H1 (cell line): Measurements from ENCODE around the gene ABLIM1. TPM values are rescaled to one million over a fixed set of nuclear protein-coding genes. Genes with fewer than 3 reads are reported as not detected.

Experiments used
- CTCF ChIA-PET: fragments of 300-600 bp; sonication (Branson Sonifier 250); formaldehyde crosslinking; loops from one replicate; lab custom pipeline; 2021; ENCODE audit not compliant: partially characterized antibody; lab: Charles Lee
- POLR2A ChIA-PET: fragments of 300-600 bp; sonication (Branson Sonifier 250); formaldehyde crosslinking; loops from one replicate; lab custom pipeline; 2021; ENCODE audit warnings: inconsistent platforms; ENCODE audit not compliant: partially characterized antibody; lab: Charles Lee
- DNase-seq, 2 experiments: peaks; one replicate each; pipeline versions ENCODE4 v3.0.0 to v3.0.0-alpha.2; 2010 to 2022; ENCODE audit warnings: low spot score in 2 of 2, low read depth in 1 of 2, mixed read lengths in 1 of 2
- FAIRE-seq: peaks from 2 replicates; lab custom pipeline; 2011; peaks lifted over from hg19 to GRCh38; lab: Jason Lieb, UNC
- H2AFZ ChIP-seq: 2 replicates; pipeline ENCODE4 v1.8.1; 2012; ENCODE audit warnings: low read length, inconsistent platforms
- H2AK5ac ChIP-seq: 2 replicates; pipeline ENCODE4 v1.6.1; 2013; ENCODE audit warnings: low read depth, low read length
- H2BK120ac ChIP-seq: replicated peaks from 2 replicates; pipeline ENCODE3; 2013; ENCODE audit warnings: low read depth, low read length, inconsistent platforms
- H2BK12ac ChIP-seq: 2 replicates; pipeline ENCODE4 v1.6.1; 2013; ENCODE audit warnings: low read depth, low read length
- H2BK15ac ChIP-seq: 2 replicates; pipeline ENCODE4 v1.6.1; 2013; ENCODE audit warnings: low read length
- H2BK20ac ChIP-seq: 2 replicates; pipeline ENCODE4 v1.6.1; 2013; ENCODE audit warnings: low read length
- H2BK5ac ChIP-seq: 2 replicates; pipeline ENCODE4 v1.6.1; 2013; ENCODE audit warnings: low read depth, low read length
- H3K14ac ChIP-seq: 2 replicates; pipeline ENCODE4 v1.6.1; 2013; ENCODE audit warnings: inconsistent platforms; ENCODE audit not compliant: insufficient read length
- H3K18ac ChIP-seq: 2 replicates; pipeline ENCODE4 v1.6.1; 2013; ENCODE audit warnings: low read length; ENCODE audit errors: extremely low read depth
- H3K23ac ChIP-seq: 2 replicates; pipeline ENCODE4 v1.6.1; 2013; ENCODE audit warnings: inconsistent platforms; ENCODE audit not compliant: insufficient read length
- H3K23me2 ChIP-seq: 2 replicates; pipeline ENCODE4 v1.6.1; 2013; ENCODE audit warnings: low read depth, low read length
- H3K27ac ChIP-seq: 2 replicates; pipeline ENCODE4 v1.6.1; 2011; ENCODE audit warnings: low read depth, low read length, inconsistent platforms
- H3K27me3 ChIP-seq, 4 experiments: replicated peaks in 1 of 4; 1 replicate in 1 of 4; 2 replicates in 3 of 4; pipeline versions ENCODE4 v1.6.1 to v1.8.1; 2011 to 2013; ENCODE audit warnings: low read length in 3 of 4, mild to moderate bottlenecking in 3 of 4, inconsistent platforms in 2 of 4, mixed read lengths in 2 of 4, moderate library complexity in 1 of 4; ENCODE audit not compliant: control insufficient read depth in 3 of 4, insufficient read depth in 3 of 4; ENCODE audit errors: extremely low read depth in 1 of 4
- H3K36me3 ChIP-seq, 4 experiments: 2 replicates each; pipeline versions ENCODE4 v1.6.1 to v1.8.1; 2011 to 2013; ENCODE audit warnings: mild to moderate bottlenecking in 4 of 4, low read length in 3 of 4, moderate library complexity in 2 of 4, control low read depth in 1 of 4, inconsistent platforms in 1 of 4; ENCODE audit not compliant: insufficient read depth in 4 of 4, control insufficient read depth in 2 of 4
- H3K4ac ChIP-seq: replicated peaks from 2 replicates; pipeline ENCODE3; 2013; ENCODE audit warnings: low read length, low read depth, mixed read lengths, inconsistent platforms; ENCODE audit not compliant: insufficient read length
- H3K4me1 ChIP-seq, 4 experiments: replicated peaks in 1 of 4; 1 replicate in 1 of 4; 2 replicates in 3 of 4; pipeline versions ENCODE4 v1.6.1 to v1.8.1; 2011 to 2013; ENCODE audit warnings: low read length in 3 of 4, inconsistent platforms in 2 of 4, mixed read lengths in 1 of 4; ENCODE audit not compliant: insufficient read depth in 4 of 4, control insufficient read depth in 3 of 4
- H3K4me2 ChIP-seq, 2 experiments: 2 replicates each; pipeline versions ENCODE4 v1.6.1 to v1.8.1; 2011 to 2013; ENCODE audit warnings: low read depth in 2 of 2, low read length in 2 of 2, control low read depth in 1 of 2, inconsistent platforms in 1 of 2, mild to moderate bottlenecking in 1 of 2; ENCODE audit not compliant: insufficient read depth in 1 of 2
- H3K4me3 ChIP-seq, 4 experiments: fragments of 200-600, 300-600 bp in 1 of 4; sonication (generic), shearing (Covaris generic), sonication (Bioruptor Twin) in 1 of 4; 2 replicates each; pipeline versions ENCODE4 v1.5.1 to v1.8.1; 2011 to 2016; ENCODE audit warnings: low read length in 4 of 4, low read depth in 3 of 4, control low read depth in 2 of 4, inconsistent platforms in 2 of 4, mild to moderate bottlenecking in 2 of 4, mixed read lengths in 1 of 4, moderate library complexity in 1 of 4; ENCODE audit not compliant: insufficient read depth in 2 of 4; ENCODE audit errors: extremely low read depth in 1 of 4
- H3K56ac ChIP-seq: replicated peaks from 2 replicates; pipeline ENCODE3; 2013; ENCODE audit warnings: low read depth, mild to moderate bottlenecking, mixed read lengths, low read length, inconsistent platforms; ENCODE audit not compliant: insufficient read length
- H3K79me1 ChIP-seq: 2 replicates; pipeline ENCODE4 v1.6.1; 2013; ENCODE audit warnings: low read depth, low read length, control low read depth
- H3K79me2 ChIP-seq, 2 experiments: 2 replicates each; pipeline versions ENCODE4 v1.6.1 to v1.8.1; 2012 to 2013; ENCODE audit warnings: low read length in 2 of 2, mild to moderate bottlenecking in 2 of 2, inconsistent platforms in 1 of 2; ENCODE audit not compliant: insufficient read depth in 2 of 2, control insufficient read depth in 1 of 2
- H3K9ac ChIP-seq, 4 experiments: replicated peaks in 1 of 4; 1 replicate in 1 of 4; 2 replicates in 3 of 4; pipeline versions ENCODE4 v1.6.1 to v1.8.1; 2011 to 2013; ENCODE audit warnings: low read depth in 3 of 4, low read length in 3 of 4, control low read depth in 2 of 4, mild to moderate bottlenecking in 2 of 4, moderate library complexity in 2 of 4, inconsistent platforms in 1 of 4; ENCODE audit errors: extremely low read depth in 1 of 4
- H3K9me3 ChIP-seq, 2 experiments: 2 replicates each; pipeline versions ENCODE4 v1.6.1 to v1.8.1; 2012 to 2013; ENCODE audit warnings: mild to moderate bottlenecking in 2 of 2, moderate library complexity in 2 of 2, control low read depth in 1 of 2, inconsistent platforms in 1 of 2, low read depth in 1 of 2, low read length in 1 of 2, mixed read lengths in 1 of 2; ENCODE audit not compliant: insufficient read depth in 2 of 2
- H4K20me1 ChIP-seq, 2 experiments: replicated peaks in 1 of 2; 2 replicates each; pipeline versions ENCODE3 to v1.8.1; 2011 to 2013; ENCODE audit warnings: inconsistent platforms in 2 of 2, low read length in 2 of 2, mild to moderate bottlenecking in 1 of 2; ENCODE audit not compliant: insufficient read depth in 2 of 2, control insufficient read depth in 1 of 2
- H4K5ac ChIP-seq: 2 replicates; pipeline ENCODE4 v1.6.1; 2013; ENCODE audit warnings: low read length, low read depth, mixed read lengths, inconsistent platforms; ENCODE audit not compliant: insufficient read length
- H4K8ac ChIP-seq: 2 replicates; pipeline ENCODE4 v1.8.0; 2013; ENCODE audit warnings: mild to moderate bottlenecking, moderate library complexity, low read length, inconsistent platforms; ENCODE audit not compliant: insufficient read depth; ENCODE audit errors: extremely low read depth
- H4K91ac ChIP-seq: replicated peaks from 2 replicates; pipeline ENCODE3; 2013; ENCODE audit warnings: low read length, mixed read lengths, inconsistent platforms; ENCODE audit not compliant: insufficient read length
- ATF2 ChIP-seq: IDR thresholded peaks from 2 replicates; pipeline ENCODE4 v1.6.1; 2012; ENCODE audit warnings: low read length, inconsistent platforms
- CBX5 ChIP-seq: fragments of 300-800, 300-1000 bp; sonication (generic); IDR thresholded peaks from 2 replicates; pipeline ENCODE4 v1.7.1; 2016; ENCODE audit warnings: antibody characterized with exemption, low read length, low read depth
- JUND ChIP-seq: IDR thresholded peaks from 2 replicates; pipeline ENCODE4 v1.6.1; 2011; ENCODE audit warnings: mild to moderate bottlenecking, improper control_type of control experiment, low read length
- RNF2 ChIP-seq: fragments of 200-900, 300-1000 bp; sonication (generic); IDR thresholded peaks from 2 replicates; pipeline ENCODE4 v1.7.1; 2016; ENCODE audit warnings: borderline replicate concordance, low read depth, mild to moderate bottlenecking, antibody characterized with exemption, low read length; ENCODE audit not compliant: poor library complexity, severe bottlenecking; ENCODE audit errors: missing control alignments
- ZNF274 ChIP-seq: IDR thresholded peaks from 2 replicates; pipeline ENCODE4 v1.7.0; 2012; ENCODE audit warnings: low read length, borderline replicate concordance; ENCODE audit errors: extremely low read depth
- WGBS, 2 experiments: shearing (Covaris generic) in 1 of 2; methylation state at CpG; one replicate each; pipeline versions ENCODE4 v1.1.6 to v1.1.7; 2013 to 2015; ENCODE audit warnings: low lambda C conversion rate in 2 of 2, mixed read lengths in 2 of 2, inconsistent platforms in 1 of 2, low coverage in 1 of 2, missing lambda C conversion rate in 1 of 2; ENCODE audit not compliant: insufficient replicate concordance in 2 of 2, insufficient coverage in 1 of 2, insufficient read length in 1 of 2; ENCODE audit errors: extremely low coverage in 1 of 2, missing lambda C conversion rate in 1 of 2; 5-methylcytosine and 5-hydroxymethylcytosine counted together
- polyA plus RNA-seq, 7 experiments: library from polyadenylated mRNA; depleted of rRNA in 3 of 7; stranded (reverse) in 5 of 7; unstranded in 2 of 7; fragments of >200 nt in 5 of 7; fragments of 200-250 nt in 2 of 7; gene quantifications; 1 replicate in 5 of 7; 2 replicates in 1 of 7; 4 replicates in 1 of 7; pipeline versions ENCODE4 v1.2.1 to v1.2.3, GENCODE V29; 2011 to 2013; ENCODE audit warnings: missing spikeins in 2 of 7, mixed read lengths in 2 of 7
- total RNA-seq: library from RNA; stranded (reverse); fragmentation: NEBNext Ultra II Directional; extraction: Animal tissue kit (Norgen Biotek cat#: 25700); gene quantifications from 2 replicates; pipeline ENCODE4 v1.2.1, GENCODE V29; 2021

The ABLIM1 gene
- total and polyA plus RNA-seq, 2 of the 8 experiments (the other 6 are each of a cell fraction or from before 2014, with no cell fraction given), result 51.2 to 51.7 TPM

- FAIRE-seq (no peak), DNase-seq (no peak)
- Histone ChIP-seq H4K20me1 (no peaks in the 10 kb centered on the region), H3K27me3 (no peaks in the 10 kb centered on the region), H3K18ac (no peak overlapping the region), H3K4me3 (no peak overlapping the region), H3K4me2 (no peak overlapping the region), H3K79me1 (no peaks in the 10 kb centered on the region), H3K4ac (no peak overlapping the region), H3K56ac (no peak overlapping the region), H3K9me3 (no peaks in the 10 kb centered on the region), H4K5ac (no peak overlapping the region), H2BK15ac (no peak overlapping the region), H2BK12ac (no peak overlapping the region), H3K14ac (no peak overlapping the region), H3K27ac (no peak overlapping the region), H3K79me2 (no peaks in the 10 kb centered on the region), H3K23ac (no peak overlapping the region), H2BK20ac (no peak overlapping the region), H4K8ac (no peak overlapping the region), H3K36me3 (peaks cover 0 to 3% (median 0%) of the 10 kb centered on the region in 4 experiments; a peak in 1 of 8 replicates), H2AFZ (no peak overlapping the region), H3K23me2 (no peaks in the 10 kb centered on the region), H2BK5ac (no peak overlapping the region), H4K91ac (no peak overlapping the region), H2AK5ac (no peak overlapping the region), H3K9ac (no peak overlapping the region), H3K4me1 (no peaks in the 10 kb centered on the region), H2BK120ac (no peak overlapping the region)
- CTCF ChIA-PET, result interaction anchor here (0.9 to 4.7 kb wide), 7 partner anchors 10 to 650 kb away, joined by 3 to 20 read pairs (median 3); no protein-coding TSS in a partner anchor
- POLR2A ChIA-PET, result no interaction called here
- WGBS, 2 experiments, result 88% methylated on average over 1 of the region's 1 CpG; no CpG with 5 or more reads in 1 of the 2 experiments
- TF ChIP-seq RNF2 (no peak), JUND (no peak), ATF2 (no peak), ZNF274 (no peak), CBX5 (no peak)
Observed at GRCh38 chr10:114479836-114480235, 178.2 kb downstream of the ABLIM1 start.
